ENCODE data around the gene DMXL2.

DMXL2 gene

GRCh38 chr15:51405693-51406523 lies 216.7 kb downstream of the DMXL2 start:
- DNase-seq (ENCODE audit: low spot score), result peak; percentile 35

GRCh38 chr15:51403946-51404695 lies 218.4 kb downstream of the DMXL2 start:
- DNase-seq (ENCODE audit: low spot score), result no peak

- no peak for DNase-seq (ENCODE audit: low spot score)
Measured at GRCh38 chr15:51403072-51403878, 219.3 kb downstream of the DMXL2 start.

GRCh38 chr15:51401872-51402517 lies 220.6 kb downstream of the DMXL2 start:
- DNase-seq (ENCODE audit: low spot score), result no peak

- no peak for DNase-seq (ENCODE audit: low spot score)
Measured at GRCh38 chr15:51401051-51401780, 221.4 kb downstream of the DMXL2 start.

- DNase-seq (ENCODE audit: low spot score), result no peak
Measured at GRCh38 chr15:51398626-51399025, 223.9 kb downstream of the DMXL2 start.

Measured in globus pallidus (tissue), 1 donor.